ENCODE results near the gene SHLD2. TPM values are rescaled to one million over a fixed set of nuclear protein-coding genes. Genes with fewer than 3 reads are reported as not detected.
"Not testable (repeated sequence)": the region's sequence is repeated elsewhere in the genome, so short reads cannot be mapped to it uniquely, and the experiment has no call there.

The SHLD2 gene
- total RNA-seq, 1 experiment from 2014 or later, result 28.9 TPM

GRCh38 chr10:87143109-87143418, 48.1 kb downstream of the SHLD2 start:
- DNase-seq (ENCODE audit: low read depth, low spot score); H3K9me2 ChIP-seq (ENCODE audit: insufficient read depth); H3K27ac ChIP-seq (ENCODE audit: low read depth, low read length); CTCF ChIA-PET; H3K4me1 ChIP-seq (ENCODE audit: control insufficient read depth in 1 of 2, insufficient read depth in 2 of 2, low read length in 2 of 2); H3K4me3 ChIP-seq (replicated peaks in 1 of 2; ENCODE audit: low read depth in 1 of 2, low read length in 2 of 2); BruUV-seq (replicated peaks); H3K27me3 ChIP-seq (ENCODE audit: insufficient read depth, low read length); H3K9me3 ChIP-seq (ENCODE audit: control insufficient read depth in 1 of 2, insufficient read depth in 1 of 2, low read depth in 1 of 2, low read length in 2 of 2); H2AFZ ChIP-seq (ENCODE audit: low read depth, low read length, poor library complexity, severe bottlenecking); H3K79me2 ChIP-seq (ENCODE audit: insufficient read depth, low read length); POLR2A ChIA-PET; H3K9ac ChIP-seq (ENCODE audit: low read length); H4K20me1 ChIP-seq (ENCODE audit: insufficient read depth); H3K4me2 ChIP-seq (ENCODE audit: low read length); RAD21 ChIA-PET (ENCODE audit: low non-redundant PET in 1 of 2, low total read pairs in 2 of 2, uncharacterized antibody in 2 of 2, unreplicated experiment in 2 of 2); intact Hi-C loops (cut with micrococcal nuclease); H3K36me3 ChIP-seq (ENCODE audit: control insufficient read depth in 1 of 2, insufficient read depth in 2 of 2, low read length in 2 of 2): not testable (repeated sequence)
- ATAC-seq, result peak; percentile 62; the same call in 1 of the 2 replicates

GRCh38 chr10:87145598-87145997, 50.6 kb downstream of the SHLD2 start:
- H3K4me2 ChIP-seq (ENCODE audit: low read length); DNase-seq (ENCODE audit: low read depth, low spot score); H3K27me3 ChIP-seq (ENCODE audit: insufficient read depth, low read length); H3K4me1 ChIP-seq (ENCODE audit: control insufficient read depth in 1 of 2, insufficient read depth in 2 of 2, low read length in 2 of 2); H3K9ac ChIP-seq (ENCODE audit: low read length); H3K27ac ChIP-seq (ENCODE audit: low read depth, low read length); CTCF ChIA-PET; intact Hi-C loops (cut with micrococcal nuclease); RAD21 ChIA-PET (ENCODE audit: low non-redundant PET in 1 of 2, low total read pairs in 2 of 2, uncharacterized antibody in 2 of 2, unreplicated experiment in 2 of 2); H2AFZ ChIP-seq (ENCODE audit: low read depth, low read length, poor library complexity, severe bottlenecking); ATAC-seq; H3K79me2 ChIP-seq (ENCODE audit: insufficient read depth, low read length); H3K4me3 ChIP-seq (replicated peaks in 1 of 2; ENCODE audit: low read depth in 1 of 2, low read length in 2 of 2); POLR2A ChIA-PET; H3K36me3 ChIP-seq (ENCODE audit: control insufficient read depth in 1 of 2, insufficient read depth in 2 of 2, low read length in 2 of 2); H4K20me1 ChIP-seq (ENCODE audit: insufficient read depth); BruUV-seq (replicated peaks); H3K9me3 ChIP-seq (ENCODE audit: control insufficient read depth in 1 of 2, insufficient read depth in 1 of 2, low read depth in 1 of 2, low read length in 2 of 2); H3K9me2 ChIP-seq (ENCODE audit: insufficient read depth): not testable (repeated sequence)

- CTCF ChIA-PET; H3K9ac ChIP-seq (ENCODE audit: low read length); H3K27ac ChIP-seq (ENCODE audit: low read depth, low read length); H3K36me3 ChIP-seq (ENCODE audit: control insufficient read depth in 1 of 2, insufficient read depth in 2 of 2, low read length in 2 of 2); H4K20me1 ChIP-seq (ENCODE audit: insufficient read depth); BruUV-seq (replicated peaks); H3K4me1 ChIP-seq (ENCODE audit: control insufficient read depth in 1 of 2, insufficient read depth in 2 of 2, low read length in 2 of 2); H3K27me3 ChIP-seq (ENCODE audit: insufficient read depth, low read length); H3K79me2 ChIP-seq (ENCODE audit: insufficient read depth, low read length); H3K4me3 ChIP-seq (replicated peaks in 1 of 2; ENCODE audit: low read depth in 1 of 2, low read length in 2 of 2); intact Hi-C loops (cut with micrococcal nuclease); DNase-seq (ENCODE audit: low read depth, low spot score); H3K4me2 ChIP-seq (ENCODE audit: low read length); H3K9me3 ChIP-seq (ENCODE audit: control insufficient read depth in 1 of 2, insufficient read depth in 1 of 2, low read depth in 1 of 2, low read length in 2 of 2); RAD21 ChIA-PET (ENCODE audit: low non-redundant PET in 1 of 2, low total read pairs in 2 of 2, uncharacterized antibody in 2 of 2, unreplicated experiment in 2 of 2); POLR2A ChIA-PET; H3K9me2 ChIP-seq (ENCODE audit: insufficient read depth); H2AFZ ChIP-seq (ENCODE audit: low read depth, low read length, poor library complexity, severe bottlenecking): not testable (repeated sequence)
- TF ChIP-seq CTCF (IDR thresholded peaks at IDR 0.05 in 2 of 3, conservative IDR thresholded peaks at IDR 0.05 in 1 of 3; ENCODE audit: borderline replicate concordance in 1 of 3, insufficient read depth in 1 of 3, low read depth in 2 of 3, low read length in 2 of 3), result peak in 2 of 3 experiments; percentile 24 to 26; a peak in 3 of 6 replicates
- peak; percentile 28; the same call in 1 of the 2 replicates for TF ChIP-seq RAD21 (IDR thresholded peaks at IDR 0.05; ENCODE audit: low read depth)
- peak; percentile 70 for ATAC-seq
Observed at GRCh38 chr10:87149020-87149609, 54.1 kb downstream of the SHLD2 start.

- H3K4me2 ChIP-seq (ENCODE audit: low read length); H3K4me1 ChIP-seq (ENCODE audit: control insufficient read depth in 1 of 2, insufficient read depth in 2 of 2, low read length in 2 of 2); DNase-seq (ENCODE audit: low read depth, low spot score); ATAC-seq; RAD21 ChIA-PET (ENCODE audit: low non-redundant PET in 1 of 2, low total read pairs in 2 of 2, uncharacterized antibody in 2 of 2, unreplicated experiment in 2 of 2); H4K20me1 ChIP-seq (ENCODE audit: insufficient read depth); H3K27ac ChIP-seq (ENCODE audit: low read depth, low read length); H3K9me2 ChIP-seq (ENCODE audit: insufficient read depth); H3K27me3 ChIP-seq (ENCODE audit: insufficient read depth, low read length); H3K9me3 ChIP-seq (ENCODE audit: control insufficient read depth in 1 of 2, insufficient read depth in 1 of 2, low read depth in 1 of 2, low read length in 2 of 2); CTCF ChIA-PET; POLR2A ChIA-PET; H3K9ac ChIP-seq (ENCODE audit: low read length); BruUV-seq (replicated peaks); intact Hi-C loops (cut with micrococcal nuclease); H3K79me2 ChIP-seq (ENCODE audit: insufficient read depth, low read length); H3K36me3 ChIP-seq (ENCODE audit: control insufficient read depth in 1 of 2, insufficient read depth in 2 of 2, low read length in 2 of 2); H3K4me3 ChIP-seq (replicated peaks in 1 of 2; ENCODE audit: low read depth in 1 of 2, low read length in 2 of 2); H2AFZ ChIP-seq (ENCODE audit: low read depth, low read length, poor library complexity, severe bottlenecking): not testable (repeated sequence)
Observed at GRCh38 chr10:87151516-87151915, 56.5 kb downstream of the SHLD2 start.

All from HCT116 (cell line).